ENCODE data around the gene PPP1R14C.

GRCh38 chr6:150209415-150209814 is 66.6 kb downstream of the PPP1R14C start:
- TF ChIP-seq CTCF (conservative IDR thresholded peaks at IDR 0.05 in 1 of 2, IDR thresholded peaks at IDR 0.05 in 1 of 2; ENCODE audit: low read depth in 1 of 2, low read length in 2 of 2) = no peak
- no peak for TF ChIP-seq EZH2 (IDR thresholded peaks at IDR 0.05; ENCODE audit: low read length, missing control alignments)

Data from fibroblast of lung (primary cell).